AG10803 (cell line): ENCODE data around the gene LYZL6.

Experiments used
- DNase-seq: peaks from one replicate; pipeline ENCODE4 v3.0.0; 2010; ENCODE audit warnings: low read depth
- H3K4me3 ChIP-seq: 2 replicates; pipeline ENCODE4 v1.5.1; 2011; ENCODE audit warnings: mild to moderate bottlenecking, low read length, control low read depth
- TF ChIP-seq, protein P1 (sequence below): conservative IDR thresholded peaks from 2 replicates; pipeline ENCODE4 v1.5.1; 2011; ENCODE audit warnings: mild to moderate bottlenecking, low read length, control low read depth, inconsistent platforms

Gene LYZL6

DNA sequence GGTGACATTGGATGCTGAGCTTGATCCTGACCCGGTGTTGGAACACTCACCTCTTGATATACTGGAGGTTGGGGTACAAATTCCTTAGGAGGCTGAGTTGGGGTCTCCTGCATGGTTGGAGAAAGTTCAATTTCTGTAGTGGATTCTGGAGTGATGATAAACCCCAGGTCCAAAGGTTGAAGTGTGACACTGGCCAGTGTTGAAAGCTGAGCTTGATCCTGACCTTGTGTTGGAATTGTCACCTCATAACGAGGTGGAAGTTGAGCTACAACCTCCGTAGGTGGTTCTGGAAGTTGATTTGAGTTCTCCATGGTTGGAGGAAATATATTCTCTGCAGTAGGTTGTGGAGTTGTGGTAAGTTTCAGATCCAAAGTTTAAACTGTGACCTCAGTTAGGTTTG is 34.1 kb downstream of the LYZL6 start:
- DNase-seq: no peak
- H3K4me3 ChIP-seq: no peak overlapping the region
- TF ChIP-seq, protein P1, sequence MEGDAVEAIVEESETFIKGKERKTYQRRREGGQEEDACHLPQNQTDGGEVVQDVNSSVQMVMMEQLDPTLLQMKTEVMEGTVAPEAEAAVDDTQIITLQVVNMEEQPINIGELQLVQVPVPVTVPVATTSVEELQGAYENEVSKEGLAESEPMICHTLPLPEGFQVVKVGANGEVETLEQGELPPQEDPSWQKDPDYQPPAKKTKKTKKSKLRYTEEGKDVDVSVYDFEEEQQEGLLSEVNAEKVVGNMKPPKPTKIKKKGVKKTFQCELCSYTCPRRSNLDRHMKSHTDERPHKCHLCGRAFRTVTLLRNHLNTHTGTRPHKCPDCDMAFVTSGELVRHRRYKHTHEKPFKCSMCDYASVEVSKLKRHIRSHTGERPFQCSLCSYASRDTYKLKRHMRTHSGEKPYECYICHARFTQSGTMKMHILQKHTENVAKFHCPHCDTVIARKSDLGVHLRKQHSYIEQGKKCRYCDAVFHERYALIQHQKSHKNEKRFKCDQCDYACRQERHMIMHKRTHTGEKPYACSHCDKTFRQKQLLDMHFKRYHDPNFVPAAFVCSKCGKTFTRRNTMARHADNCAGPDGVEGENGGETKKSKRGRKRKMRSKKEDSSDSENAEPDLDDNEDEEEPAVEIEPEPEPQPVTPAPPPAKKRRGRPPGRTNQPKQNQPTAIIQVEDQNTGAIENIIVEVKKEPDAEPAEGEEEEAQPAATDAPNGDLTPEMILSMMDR: no peak

DNA sequence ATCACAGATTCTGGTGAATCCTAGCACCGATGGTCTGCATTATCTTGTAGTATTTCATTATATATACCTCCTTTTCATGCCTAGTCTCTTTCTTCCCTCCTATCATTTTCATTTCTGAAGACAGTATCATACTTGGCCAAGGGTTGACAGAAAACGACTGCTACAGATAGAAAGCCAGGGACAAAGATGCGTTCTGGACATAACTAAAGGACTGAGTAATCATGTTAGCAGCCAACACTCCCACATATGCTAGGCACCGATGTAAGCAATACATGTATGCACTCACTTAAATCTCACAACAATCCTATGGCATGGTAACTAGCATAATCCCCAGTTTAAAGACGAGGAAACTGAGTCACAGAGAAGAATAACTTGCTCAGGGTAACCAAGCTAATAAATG is 35.8 kb downstream of the LYZL6 start:
- TF ChIP-seq, protein P1: no peak
- no peak for DNase-seq

DNA sequence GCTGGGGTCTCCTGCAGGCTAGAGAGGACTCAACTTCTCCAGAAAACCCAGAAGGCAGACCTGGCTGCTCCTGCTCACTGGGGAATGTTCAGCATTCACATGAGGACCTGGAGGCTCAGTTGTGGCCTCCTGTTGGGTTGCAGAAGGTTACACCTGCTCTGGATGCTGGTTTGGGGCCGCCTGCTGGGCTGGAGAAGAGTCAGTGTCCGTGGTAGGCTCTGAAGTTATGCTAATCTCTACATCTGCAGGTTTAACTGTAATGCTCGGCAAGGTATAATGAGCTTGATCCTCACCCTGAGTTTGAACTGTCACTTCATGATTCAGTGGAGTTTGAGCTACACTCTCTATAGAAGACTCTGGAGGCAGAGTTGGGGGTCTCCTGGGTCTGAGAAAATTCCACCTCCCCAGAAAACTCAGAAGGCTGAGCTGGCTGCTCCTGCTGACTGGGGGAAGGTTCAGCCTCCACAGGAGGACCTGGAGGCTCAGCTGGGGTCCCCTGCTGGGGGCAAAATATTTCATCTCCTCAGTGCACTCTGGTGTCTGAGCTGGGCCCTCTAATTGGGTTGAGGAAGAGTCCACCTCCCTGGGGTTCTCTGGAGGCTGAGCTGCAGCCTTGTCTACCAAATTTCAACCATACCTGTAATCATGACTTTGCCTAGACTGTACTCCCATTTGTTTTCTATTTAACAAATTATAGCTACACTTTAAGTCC is 36.4 kb downstream of the LYZL6 start:
- no peak for DNase-seq
- TF ChIP-seq, protein P1: no peak
- no peak overlapping the region for H3K4me3 ChIP-seq

More for the DNA sequence above, 35.8 kb downstream of the LYZL6 start:
- no peak overlapping the region for H3K4me3 ChIP-seq

DNA sequence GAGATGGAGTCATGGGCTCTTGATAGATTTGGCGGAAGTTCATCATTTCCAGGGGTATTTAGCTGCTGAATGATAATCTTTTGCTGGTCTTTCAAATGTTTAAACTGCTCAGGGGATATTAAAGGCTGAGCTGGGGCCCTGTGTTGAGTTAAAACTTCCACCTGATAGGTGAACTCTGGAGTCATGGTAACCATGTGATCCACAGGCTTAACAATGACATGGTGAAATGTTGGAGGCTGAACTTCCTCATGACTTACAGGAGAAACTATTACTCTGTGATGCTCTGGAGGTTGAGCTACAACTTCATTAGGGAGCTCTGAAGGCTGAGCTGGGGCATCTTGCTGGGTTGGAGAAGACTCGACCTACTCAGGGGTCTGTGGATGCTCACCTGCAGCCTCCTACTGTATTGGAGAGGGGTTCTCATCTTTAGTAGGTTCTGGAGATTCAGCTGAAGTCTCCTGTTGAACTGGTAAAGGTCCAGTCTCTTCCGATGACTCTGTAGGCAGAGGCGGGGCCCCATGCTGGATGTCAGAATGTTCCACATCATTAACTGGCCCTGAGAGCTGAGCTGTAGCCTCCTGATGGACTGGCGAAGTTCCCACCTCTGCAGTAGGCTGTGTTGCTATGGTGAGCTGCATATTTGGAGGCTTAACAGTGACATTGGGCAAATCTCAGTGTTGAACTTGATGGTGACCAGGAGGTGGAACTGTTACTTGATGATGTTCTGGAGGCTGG is 37.2 kb downstream of the LYZL6 start:
- no peak for DNase-seq
- TF ChIP-seq, protein P1: no peak
- H3K4me3 ChIP-seq: no peak overlapping the region

DNA sequence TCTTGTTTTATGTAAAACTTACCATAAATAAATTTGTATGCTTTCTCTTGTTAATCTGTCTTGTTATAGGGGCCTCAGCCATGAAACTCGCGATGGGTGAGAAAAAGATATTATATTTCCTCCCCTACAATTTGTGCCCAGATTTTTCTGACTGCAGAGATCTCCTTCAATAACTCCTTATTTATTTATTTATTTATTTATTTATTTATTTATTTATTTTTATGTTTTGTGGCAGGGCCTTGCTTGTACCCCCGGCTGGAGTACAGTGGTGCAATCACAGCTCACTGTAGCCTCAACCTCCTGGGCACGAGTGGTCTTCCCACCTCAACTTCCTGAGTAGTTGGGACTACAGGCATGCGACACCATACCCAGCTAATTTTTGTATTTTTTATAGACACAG is 40.1 kb downstream of the LYZL6 start:
- TF ChIP-seq, protein P1: no peak
- no peak for DNase-seq
- no peak overlapping the region for H3K4me3 ChIP-seq

DNA sequence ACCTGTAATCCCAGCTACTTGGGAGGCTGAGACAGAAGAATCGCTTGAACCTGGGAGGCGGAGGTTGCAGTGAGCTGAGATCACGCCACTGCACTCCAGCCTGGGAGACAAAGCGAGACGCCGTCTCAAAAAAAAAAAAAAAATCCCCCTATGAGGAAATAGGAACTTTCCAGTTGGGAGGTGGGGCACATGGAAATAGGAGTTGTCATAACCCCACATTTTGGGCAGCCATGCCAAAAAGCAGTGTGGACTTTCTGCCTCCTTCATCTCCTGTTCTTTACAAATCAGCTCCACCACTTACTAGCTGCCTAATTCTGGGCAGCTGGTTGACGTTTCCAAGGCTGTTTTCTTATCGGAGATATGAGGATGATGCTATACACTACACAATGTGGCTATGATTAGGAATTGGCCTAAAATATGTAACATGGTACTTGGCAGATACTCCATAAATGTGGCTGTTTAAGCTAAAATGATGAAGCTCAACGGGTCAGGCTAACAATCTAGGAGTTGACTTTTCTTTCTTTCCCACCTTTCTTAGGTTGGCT is 41.8 kb downstream of the LYZL6 start:
- TF ChIP-seq, protein P1: no peak
- no peak overlapping the region for H3K4me3 ChIP-seq
- no peak for DNase-seq
